ENCODE measurements around the gene CRYL1. TPM values are rescaled to one million over a fixed set of nuclear protein-coding genes. Genes with fewer than 3 reads are reported as not detected.

CRYL1 gene
- total RNA-seq, 2 donors from 2014 or later, result 64.6 to 144 TPM

GRCh38 chr13:20546556-20546955 lies 20.9 kb upstream of the CRYL1 start:
- TF ChIP-seq CTCF (IDR thresholded peaks at IDR 0.05), result no peak
- H3K36me3 ChIP-seq, result no peaks in the 10 kb centered on the region
- H3K27ac ChIP-seq, result peak overlapping the region; percentile 74
- intact Hi-C loops (cut with DNase I), result no loop called here
- DNase-seq, result no peak
- H3K27me3 ChIP-seq, result no peaks in the 10 kb centered on the region
- H3K4me1 ChIP-seq, result peaks cover 4% of the 10 kb centered on the region
- no peaks in the 10 kb centered on the region for H3K9me3 ChIP-seq
- H3K9ac ChIP-seq (ENCODE audit: low read depth in 2 of 2, low read length in 2 of 2), result peak overlapping the region in 1 of 2 donors; percentile 46
- H3K4me3 ChIP-seq, result no peak overlapping the region

GRCh38 chr13:20544201-20544923 lies 18.7 kb upstream of the CRYL1 start:
- DNase-seq, result no peak
- peaks cover 4% of the 10 kb centered on the region for H3K4me1 ChIP-seq
- TF ChIP-seq CTCF (IDR thresholded peaks at IDR 0.05), result no peak
- no peaks in the 10 kb centered on the region for H3K36me3 ChIP-seq
- no peak overlapping the region for H3K9ac ChIP-seq (ENCODE audit: low read depth in 2 of 2, low read length in 2 of 2)
- intact Hi-C loops (cut with DNase I), result no loop called here
- no peak overlapping the region for H3K27ac ChIP-seq
- H3K27me3 ChIP-seq, result no peaks in the 10 kb centered on the region
- H3K9me3 ChIP-seq, result no peaks in the 10 kb centered on the region
- no peak overlapping the region for H3K4me3 ChIP-seq

- Histone ChIP-seq H3K9me3 (no peaks in the 10 kb centered on the region), H3K9ac (ENCODE audit: low read depth in 2 of 2, low read length in 2 of 2) (no peak overlapping the region), H3K27me3 (no peaks in the 10 kb centered on the region), H3K27ac (no peak overlapping the region), H3K4me1 (no peaks in the 10 kb centered on the region), H3K4me3 (no peak overlapping the region), H3K36me3 (no peaks in the 10 kb centered on the region)
- TF ChIP-seq CTCF (IDR thresholded peaks at IDR 0.05), result no peak
- DNase-seq, result no peak
- intact Hi-C loops (cut with DNase I), result no loop called here
Observed at GRCh38 chr13:20536992-20537391, 11.3 kb upstream of the CRYL1 start.

- intact Hi-C loops (cut with DNase I), result no loop called here
- Histone ChIP-seq H3K9me3 (no peaks in the 10 kb centered on the region), H3K36me3 (no peaks in the 10 kb centered on the region), H3K4me1 (no peaks in the 10 kb centered on the region), H3K27ac (no peak overlapping the region), H3K4me3 (no peak overlapping the region), H3K27me3 (no peaks in the 10 kb centered on the region), H3K9ac (ENCODE audit: low read depth in 2 of 2, low read length in 2 of 2) (no peak overlapping the region)
- DNase-seq, result no peak
- TF ChIP-seq CTCF (IDR thresholded peaks at IDR 0.05), result no peak
Observed at GRCh38 chr13:20534038-20534608, 8.5 kb upstream of the CRYL1 start.

GRCh38 chr13:20528452-20528851 lies 2.8 kb upstream of the CRYL1 start:
- H3K9ac ChIP-seq (ENCODE audit: low read depth in 2 of 2, low read length in 2 of 2), result no peak overlapping the region
- H3K27ac ChIP-seq, result no peak overlapping the region
- H3K9me3 ChIP-seq, result no peaks in the 10 kb centered on the region
- H3K27me3 ChIP-seq, result no peaks in the 10 kb centered on the region
- H3K4me3 ChIP-seq, result no peak overlapping the region
- intact Hi-C loops (cut with DNase I), result no loop called here
- no peaks in the 10 kb centered on the region for H3K36me3 ChIP-seq
- DNase-seq, result no peak
- TF ChIP-seq CTCF (IDR thresholded peaks at IDR 0.05), result no peak
- H3K4me1 ChIP-seq, result no peaks in the 10 kb centered on the region

Data from colonic mucosa (tissue), 4 donors.